Activated effector memory CD4-positive, alpha-beta T cell treated with Interleukin-2 at 50 U/mL for 16 hours (primary cell): ENCODE data around the gene MADCAM1.

Source experiments
- DNase-seq: peaks from one replicate; pipeline ENCODE4 v3.0.0-alpha.2; 2020

MADCAM1 gene

DNA sequence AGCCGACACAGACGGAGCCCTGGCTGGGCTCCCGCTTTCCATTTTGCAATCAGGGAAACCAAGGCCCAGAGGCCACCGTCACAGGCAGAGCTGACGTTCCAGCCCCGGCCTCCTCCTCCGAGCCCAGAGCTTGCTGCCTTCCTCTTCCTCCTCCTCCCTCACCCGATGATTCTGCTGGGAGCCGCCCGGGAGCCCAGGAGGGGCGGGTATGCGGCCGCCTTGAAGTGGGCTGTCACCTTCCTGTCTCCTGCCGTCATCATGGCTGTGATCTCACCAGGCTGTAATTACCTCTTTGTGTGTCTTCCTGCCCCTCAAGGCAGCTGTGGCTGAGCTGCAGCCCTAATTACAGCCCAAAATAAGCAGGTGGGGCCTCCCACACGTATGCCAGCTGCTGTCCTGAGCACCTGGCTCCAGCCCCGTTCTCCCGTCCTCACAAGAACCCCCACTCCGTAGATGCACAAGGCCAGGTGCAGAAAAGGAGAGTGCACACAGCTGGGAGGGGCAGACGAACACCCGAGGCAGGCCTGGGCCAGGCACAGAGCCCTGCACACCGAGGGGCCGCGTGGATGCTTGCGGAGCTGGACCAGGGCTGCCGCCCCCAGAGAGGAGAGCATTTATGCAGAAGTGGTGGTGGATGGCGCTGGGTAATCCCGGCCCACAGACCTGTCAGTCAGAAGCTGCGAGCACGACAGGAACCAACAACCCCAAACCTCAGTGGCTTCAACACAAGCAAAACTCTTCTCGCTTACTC lies 15.0 kb downstream of the MADCAM1 start:
- DNase-seq: peak; percentile 82

GRCh38 chr19:512547-513365 lies 16.5 kb downstream of the MADCAM1 start:
- DNase-seq: no peak

- DNase-seq: no peak
Observed at GRCh38 chr19:513368-514165, 17.3 kb downstream of the MADCAM1 start.

DNA sequence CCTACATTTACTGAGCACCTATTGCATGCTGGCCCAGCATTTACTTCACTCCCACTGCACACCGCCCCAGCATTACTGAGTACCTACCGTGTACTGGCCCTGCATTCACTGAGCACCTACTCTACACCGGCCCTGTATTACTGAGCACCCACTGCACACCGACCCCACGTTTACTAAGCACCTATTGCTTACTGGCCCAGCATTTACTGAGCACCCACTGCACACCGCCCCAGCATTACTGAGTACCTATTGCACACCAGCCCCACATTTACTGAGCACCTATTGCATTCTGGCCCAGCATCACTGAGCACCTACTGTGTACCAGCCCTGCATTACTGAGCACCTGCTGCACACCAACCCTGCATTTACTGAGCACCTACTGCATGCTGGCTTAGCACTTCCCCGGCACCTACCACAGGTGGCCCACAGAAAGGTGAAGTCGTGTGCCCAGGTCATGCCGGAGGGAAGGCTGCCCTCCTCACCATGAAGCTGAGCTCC lies 17.9 kb downstream of the MADCAM1 start:
- DNase-seq: no peak

DNA sequence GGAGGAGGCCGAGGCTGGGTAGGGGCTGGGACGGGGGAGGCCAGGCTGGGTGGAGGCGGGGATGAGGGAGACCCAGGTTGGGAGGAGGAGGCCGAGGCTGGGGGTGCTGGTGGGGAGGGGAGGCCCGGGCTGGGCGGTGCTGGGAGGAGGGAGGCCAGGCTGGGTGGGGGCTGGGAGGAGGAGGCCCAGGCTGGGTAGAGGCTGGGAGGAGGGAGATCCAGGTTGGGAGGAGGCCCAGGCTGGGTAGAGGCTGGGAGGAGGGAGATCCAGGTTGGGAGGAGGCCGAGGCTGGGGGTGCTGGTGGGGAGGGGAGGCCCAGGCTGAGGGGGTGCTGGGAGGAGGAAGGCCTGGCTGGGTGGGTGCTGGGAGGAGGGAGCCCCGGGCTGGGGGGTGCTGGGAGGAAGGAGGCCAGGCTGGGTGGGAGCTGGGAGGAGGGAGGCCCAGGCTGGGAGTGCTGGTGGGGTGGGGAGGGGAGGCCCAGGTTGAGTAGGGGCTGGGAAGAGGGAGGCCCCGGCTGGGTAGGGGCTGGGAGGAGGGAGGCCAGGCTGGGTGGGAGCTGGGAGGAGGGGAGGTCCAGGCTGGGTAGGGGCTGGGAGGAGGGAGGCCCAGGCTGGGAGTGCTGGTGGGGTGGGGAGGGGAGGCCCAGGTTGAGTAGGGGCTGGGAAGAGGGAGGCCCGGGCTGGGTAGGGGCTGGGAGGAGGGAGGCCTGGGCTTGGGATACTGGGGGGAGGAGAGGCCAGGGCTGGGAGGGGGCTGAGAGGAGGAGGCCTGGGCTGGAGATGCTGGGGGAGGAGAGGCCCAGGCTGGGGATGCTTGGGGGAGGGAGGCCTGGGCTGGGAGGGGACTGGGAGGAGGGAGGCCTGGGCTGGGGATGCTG lies 21.7 kb downstream of the MADCAM1 start:
- no peak for DNase-seq

DNA sequence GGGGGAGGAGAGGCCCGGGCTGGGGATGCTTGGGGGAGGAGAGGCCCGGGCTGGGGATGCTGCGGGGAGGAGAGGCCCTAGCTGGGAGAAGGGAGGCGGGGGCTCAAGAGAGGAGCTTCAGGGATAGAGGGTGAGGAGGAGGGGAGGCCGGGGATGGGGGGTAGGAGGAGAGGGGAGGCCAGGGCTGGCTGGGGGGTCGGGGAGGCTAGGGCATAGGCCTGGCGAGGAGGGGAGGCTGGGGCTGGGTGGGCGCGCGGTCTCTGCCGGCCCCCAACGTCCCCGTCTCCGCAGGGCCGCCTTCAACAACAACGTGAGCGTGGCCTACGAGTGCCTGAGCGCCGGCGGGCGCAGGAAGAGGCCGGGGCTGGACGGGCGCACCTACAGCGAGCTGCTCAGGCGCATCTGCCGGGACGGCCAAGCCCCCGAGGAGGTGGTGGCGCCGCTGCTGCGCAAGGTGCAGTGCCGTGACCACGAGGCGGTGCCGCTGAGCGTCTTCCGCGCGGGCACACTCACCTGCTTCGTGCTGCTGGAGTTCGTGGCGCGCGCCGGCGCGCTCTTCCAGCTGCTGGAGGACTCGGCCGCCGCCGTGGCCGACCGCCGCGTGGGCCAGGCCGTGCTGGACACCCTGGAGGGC lies 22.4 kb downstream of the MADCAM1 start:
- peak; percentile 56 for DNase-seq

DNA sequence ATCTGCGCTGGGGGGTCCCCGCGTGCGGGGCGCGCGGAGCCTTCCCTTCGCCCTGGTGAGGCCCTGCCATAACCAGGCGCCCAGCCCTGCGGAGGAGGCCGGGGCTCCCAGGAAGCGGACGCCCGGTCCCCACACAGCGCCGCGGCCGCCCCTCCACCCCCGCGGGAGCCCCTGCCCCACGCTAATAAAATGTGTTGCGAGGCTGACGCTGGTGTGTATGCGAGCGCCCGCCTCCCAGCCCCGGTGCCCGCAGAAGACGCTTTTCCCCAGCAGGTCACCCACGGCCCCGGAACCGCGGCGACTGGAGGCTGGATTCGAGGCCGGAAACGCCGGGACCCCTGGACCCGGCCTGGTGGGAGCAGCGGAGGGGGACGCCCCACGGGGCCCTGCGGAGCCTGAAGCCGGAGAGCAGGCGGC lies 23.2 kb downstream of the MADCAM1 start:
- DNase-seq: no peak

GRCh38 chr19:522726-523125 lies 26.4 kb downstream of the MADCAM1 start:
- DNase-seq: no peak

DNA sequence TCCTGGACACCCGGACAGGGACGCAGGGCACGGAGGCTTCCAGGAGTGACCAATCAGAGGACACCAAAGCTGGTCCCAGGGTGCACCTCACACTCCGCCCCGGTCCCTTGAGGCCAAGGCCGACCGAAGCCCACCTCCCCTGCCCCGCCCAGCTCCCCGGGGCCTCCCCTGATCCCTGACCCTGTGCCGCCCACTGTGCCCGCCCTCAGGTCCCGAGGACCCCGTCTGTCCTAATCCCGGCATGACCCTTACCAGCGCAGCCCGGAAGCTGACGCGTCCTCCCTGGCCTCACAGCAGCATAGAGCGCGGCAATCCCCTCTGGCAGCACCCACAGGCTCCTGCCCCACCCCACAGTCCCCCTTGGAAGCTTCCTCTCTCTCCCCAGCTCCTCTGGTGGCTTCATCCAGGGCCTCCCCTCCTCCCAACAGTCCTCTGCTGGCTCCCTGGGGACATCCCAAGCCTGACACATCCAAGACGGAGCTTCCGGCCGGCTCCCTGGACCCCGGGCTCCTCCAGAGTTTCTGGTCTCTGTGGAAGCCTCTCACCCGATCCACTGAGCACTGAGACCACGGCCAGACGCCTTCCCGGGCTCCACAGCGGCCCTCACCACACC lies 27.9 kb downstream of the MADCAM1 start:
- DNase-seq: no peak

- DNase-seq: no peak
Observed at GRCh38 chr19:525029-525428, 28.7 kb downstream of the MADCAM1 start.

DNA sequence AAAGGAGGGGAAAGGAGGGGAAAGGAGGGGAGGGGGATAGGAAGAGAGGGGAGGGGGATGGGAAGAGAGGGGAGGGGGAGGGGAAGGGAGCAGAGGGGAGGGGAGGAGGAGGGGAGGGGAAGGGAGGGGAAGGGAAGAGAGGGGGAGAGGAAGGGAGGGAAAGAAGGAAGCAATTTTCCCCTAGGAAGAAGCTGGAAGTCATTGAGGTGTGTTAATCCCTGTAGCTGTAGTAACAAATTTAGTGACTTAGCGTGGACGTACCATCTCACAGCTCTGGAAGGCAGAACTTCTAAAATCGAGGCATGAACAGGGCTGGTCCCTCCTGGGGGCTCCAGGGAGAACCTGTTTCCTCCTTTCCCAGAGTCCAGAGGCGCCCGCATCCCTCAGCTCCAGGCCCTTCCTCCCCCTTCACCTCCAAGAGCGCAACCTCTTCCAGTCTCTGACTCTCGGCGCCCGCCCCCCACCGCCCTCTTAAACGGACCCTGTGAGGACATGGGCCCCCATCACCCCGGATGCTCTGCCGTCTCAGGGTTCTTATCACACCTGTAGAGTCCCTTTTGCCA lies 29.7 kb downstream of the MADCAM1 start:
- DNase-seq: no peak

- no peak for DNase-seq
Observed at GRCh38 chr19:530134-531008, 34.1 kb downstream of the MADCAM1 start.

GRCh38 chr19:531009-531752 lies 34.9 kb downstream of the MADCAM1 start:
- DNase-seq: peak; percentile 87

DNA sequence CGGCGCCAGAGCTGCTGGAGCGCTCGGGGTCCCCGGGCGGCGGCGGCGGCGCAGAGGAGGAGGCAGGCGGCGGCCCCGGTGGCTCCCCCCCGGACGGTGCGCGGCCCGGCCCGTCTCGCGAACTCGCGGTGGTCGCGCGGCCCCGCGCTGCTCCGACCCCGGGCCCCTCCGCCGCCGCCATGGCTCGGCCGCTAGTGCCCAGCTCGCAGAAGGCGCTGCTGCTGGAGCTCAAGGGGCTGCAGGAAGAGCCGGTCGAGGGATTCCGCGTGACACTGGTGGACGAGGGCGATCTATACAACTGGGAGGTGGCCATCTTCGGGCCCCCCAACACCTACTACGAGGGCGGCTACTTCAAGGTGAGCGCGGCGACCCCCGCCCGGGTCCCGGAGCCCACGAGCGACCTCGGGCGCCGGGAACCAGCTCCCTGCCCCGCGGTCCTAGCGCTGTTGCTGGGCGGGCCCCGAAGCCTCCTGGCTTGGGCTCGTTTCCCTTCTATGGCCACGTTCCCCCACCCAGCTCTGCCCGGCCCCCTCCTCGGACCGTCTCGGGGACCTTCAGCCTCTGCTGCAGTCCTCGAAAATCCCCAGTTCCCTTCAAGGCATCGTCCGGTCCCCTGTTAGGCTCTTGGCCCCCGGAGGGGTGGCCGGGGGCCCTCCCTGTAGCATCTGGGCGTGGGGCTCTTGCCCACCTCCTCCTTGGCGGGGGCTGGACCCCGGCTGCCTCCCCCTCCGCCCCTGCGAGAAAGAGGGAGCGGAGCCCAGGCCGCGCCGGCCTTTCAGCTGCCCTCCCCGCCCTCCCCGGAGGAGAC lies 35.7 kb downstream of the MADCAM1 start, which contains the start of gene CDC34:
TSS of gene CDC34 (plus strand) at position 8 of the 808 bp plus-strand sequence. CDS start at position 180, 172 bp downstream.
- DNase-seq: no peak

DNA sequence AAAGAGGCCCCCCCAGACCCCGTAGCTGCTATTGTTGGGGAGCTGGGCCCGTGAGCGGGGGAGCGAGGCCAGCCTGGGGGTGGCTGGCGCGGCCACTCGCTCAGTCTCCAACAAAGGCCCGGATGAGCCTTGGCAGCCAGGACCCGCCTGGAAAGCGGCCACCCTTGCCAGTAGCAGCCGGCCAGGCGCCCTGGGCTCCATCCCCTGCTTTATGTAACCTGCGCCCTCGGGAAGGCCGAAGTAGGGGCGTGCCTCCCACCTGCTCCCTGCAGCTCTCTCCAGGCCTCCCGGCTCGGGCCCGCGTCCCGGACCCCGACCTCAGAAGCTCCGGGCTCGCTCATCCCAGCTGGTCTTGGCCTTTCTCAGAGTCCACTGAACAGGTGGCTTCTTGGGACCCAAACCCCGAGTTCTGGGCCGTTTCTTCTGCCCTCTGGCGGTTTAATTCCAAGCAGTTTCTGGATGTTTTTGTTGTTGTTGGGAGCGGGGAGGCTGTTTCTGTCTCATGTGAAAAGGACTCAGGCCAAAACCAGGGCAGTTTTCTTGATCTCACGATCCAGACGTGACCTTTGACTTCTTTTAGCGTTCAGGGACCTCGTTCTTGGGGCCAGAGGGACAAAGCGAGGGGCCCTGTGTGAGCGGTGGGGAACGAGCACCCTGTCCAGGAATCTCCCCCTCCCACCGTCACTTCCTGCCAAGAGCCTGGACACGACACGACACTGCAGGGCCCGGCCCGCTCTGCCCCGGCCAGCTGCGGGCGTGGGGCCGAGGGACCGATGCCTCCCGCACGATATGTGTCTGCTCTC lies 36.5 kb downstream of the MADCAM1 start:
- peak; percentile 14 for DNase-seq

DNA sequence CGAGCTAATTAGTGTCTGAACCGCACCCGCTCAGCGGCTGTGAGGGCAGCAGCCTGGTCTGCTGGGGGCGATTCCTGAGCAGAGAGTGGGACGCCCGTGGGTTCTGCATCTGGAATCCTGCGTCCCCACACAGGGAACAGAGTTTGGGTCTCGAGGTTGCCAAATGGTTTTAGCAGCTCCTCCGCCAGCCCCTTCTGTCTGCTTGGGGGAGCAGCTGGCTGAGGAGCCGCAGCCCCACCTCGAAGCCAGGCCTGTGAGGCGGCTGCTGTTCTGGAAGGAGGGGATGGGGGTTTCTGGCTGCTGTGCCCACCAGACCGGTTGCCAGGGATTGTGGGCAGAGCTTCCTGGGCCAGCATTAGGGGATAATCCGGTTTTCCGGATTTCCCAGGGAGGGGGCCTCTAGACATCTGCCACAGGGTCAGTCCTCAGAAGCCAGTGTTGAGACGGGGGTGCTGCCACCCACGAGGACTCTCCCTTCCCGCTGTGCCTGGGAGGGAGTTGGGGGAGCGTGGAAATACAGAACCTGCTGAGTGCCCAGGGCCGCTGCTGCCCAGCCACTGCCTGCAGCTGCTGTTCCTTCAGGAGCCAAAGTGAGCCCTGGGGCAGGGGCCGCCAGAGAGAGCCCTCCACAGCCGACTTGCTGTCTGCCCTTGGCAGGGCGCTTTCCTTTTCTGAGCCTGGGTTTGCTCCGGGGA lies 37.2 kb downstream of the MADCAM1 start:
- no peak for DNase-seq
